WERI-Rb-1 (cell line): Measurements from ENCODE around the gene CLDN22.

Experiments
- DNase-seq: peaks from one replicate; pipeline ENCODE4 v3.0.0-alpha.2; 2020
- H3K27ac ChIP-seq: fragments of 250-450 bp; sonication (Bioruptor Pico); 2 replicates; pipeline ENCODE4 v1.5.1; 2020; ENCODE audit warnings: mild to moderate bottlenecking, moderate library complexity
- H3K27me3 ChIP-seq: fragments of 250-450 bp; sonication (Bioruptor Pico); 2 replicates; pipeline ENCODE4 v1.5.1; 2021; ENCODE audit warnings: mild to moderate bottlenecking, low read depth, moderate library complexity; ENCODE audit not compliant: insufficient read depth, severe bottlenecking
- H3K36me3 ChIP-seq: fragments of 250-450 bp; sonication (Bioruptor Pico); 2 replicates; pipeline ENCODE4 v1.5.1; 2020; ENCODE audit warnings: mild to moderate bottlenecking, moderate library complexity
- H3K4me3 ChIP-seq: 2 replicates; pipeline ENCODE4 v1.5.1; 2011; ENCODE audit warnings: low read depth, mild to moderate bottlenecking, control low read depth, low read length
- H3K9me3 ChIP-seq: fragments of 250-450 bp; sonication (Bioruptor Pico); 2 replicates; pipeline ENCODE4 v1.5.1; 2021; ENCODE audit warnings: mild to moderate bottlenecking, moderate library complexity; ENCODE audit not compliant: severe bottlenecking
- CTCF ChIP-seq: IDR thresholded peaks from 2 replicates; pipeline ENCODE4 v1.5.1; 2011; ENCODE audit warnings: low read depth, mild to moderate bottlenecking, control low read depth, inconsistent platforms, low read length

CLDN22 gene

GRCh38 chr4:183348706-183349659 is 28.9 kb upstream of the CLDN22 start:
- no peak for DNase-seq
- TF ChIP-seq CTCF: no peak
- Histone ChIP-seq H3K9me3 (no peaks in the 10 kb centered on the region), H3K27me3 (no peaks in the 10 kb centered on the region), H3K36me3 (no peaks in the 10 kb centered on the region), H3K4me3 (no peak overlapping the region), H3K27ac (no peak overlapping the region)

- no peak for DNase-seq
- Histone ChIP-seq H3K4me3 (no peak overlapping the region), H3K36me3 (no peaks in the 10 kb centered on the region), H3K27me3 (no peaks in the 10 kb centered on the region), H3K27ac (no peak overlapping the region), H3K9me3 (no peaks in the 10 kb centered on the region)
- no peak for TF ChIP-seq CTCF
Measured at GRCh38 chr4:183348136-183348535, 28.1 kb upstream of the CLDN22 start.

GRCh38 chr4:183347566-183347965 is 27.5 kb upstream of the CLDN22 start:
- Histone ChIP-seq H3K4me3 (no peak overlapping the region), H3K27ac (no peak overlapping the region)

GRCh38 chr4:183347146-183347545 is 27.1 kb upstream of the CLDN22 start:
- no peak overlapping the region for H3K4me3 ChIP-seq
- H3K36me3 ChIP-seq: no peaks in the 10 kb centered on the region
- H3K27ac ChIP-seq: no peak overlapping the region
- no peak for DNase-seq
- H3K27me3 ChIP-seq: no peaks in the 10 kb centered on the region
- H3K9me3 ChIP-seq: no peaks in the 10 kb centered on the region
- no peak for TF ChIP-seq CTCF

More at GRCh38 chr4:183347566-183347965, 27.5 kb upstream of the CLDN22 start:
- no peak for DNase-seq
- H3K9me3 ChIP-seq: no peaks in the 10 kb centered on the region
- H3K36me3 ChIP-seq: no peaks in the 10 kb centered on the region
- TF ChIP-seq CTCF: no peak
- H3K27me3 ChIP-seq: no peaks in the 10 kb centered on the region

GRCh38 chr4:183345261-183345660 is 25.2 kb upstream of the CLDN22 start:
- peak; percentile 38 for DNase-seq
- no peaks in the 10 kb centered on the region for H3K36me3 ChIP-seq
- no peak for TF ChIP-seq CTCF

More at GRCh38 chr4:183345261-183345660, 25.2 kb upstream of the CLDN22 start:
- Histone ChIP-seq H3K27ac (no peak overlapping the region; the same call in 1 of the 2 replicates), H3K9me3 (no peaks in the 10 kb centered on the region), H3K27me3 (no peaks in the 10 kb centered on the region), H3K4me3 (no peak overlapping the region)
